Thyroid gland (tissue), 4 donors: ENCODE data around the gene S100A16.

Experiments used
- CTCF ChIP-seq, 6 experiments: fragments of 200-600 bp in 3 of 6; fragments of 450-650 bp in 3 of 6; sonication (generic) in 3 of 6; IDR thresholded peaks; one replicate each; pipeline ENCODE4 v1.5.1; 2016 to 2019; ENCODE audit warnings: antibody characterized with exemption in 6 of 6, mild to moderate bottlenecking in 2 of 6, inconsistent platforms in 1 of 6, moderate library complexity in 1 of 6
- POLR2A ChIP-seq, 2 donors: fragments of 450-650 bp; IDR thresholded peaks; one replicate each; pipeline ENCODE4 v1.6.1; 2017; ENCODE audit warnings: antibody characterized with exemption in 2 of 2, mild to moderate bottlenecking in 2 of 2, moderate library complexity in 1 of 2

GRCh38 chr1:153623101-153623500, 10.2 kb upstream of the S100A16 start:
- no peak for TF ChIP-seq CTCF (IDR thresholded peaks at IDR 0.05)
- no peak for TF ChIP-seq POLR2A (IDR thresholded peaks at IDR 0.05)
